Mucosa of stomach (tissue), 1 donor: Measurements from ENCODE around the gene TMEM260.
"Not testable (repeated sequence)": the region's sequence is repeated elsewhere in the genome, so short reads cannot be mapped to it uniquely, and the experiment has no call there.

Experiments
- H3K27me3 ChIP-seq: one replicate; pipeline ENCODE4 v1.7.0; 2013; ENCODE audit warnings: mild to moderate bottlenecking, low read length; ENCODE audit not compliant: control insufficient read depth, insufficient read depth
- H3K36me3 ChIP-seq: one replicate; pipeline ENCODE4 v1.7.0; 2013; ENCODE audit warnings: low read length; ENCODE audit not compliant: control insufficient read depth, insufficient read depth
- H3K4me1 ChIP-seq: one replicate; pipeline ENCODE4 v1.7.0; 2013; ENCODE audit warnings: mild to moderate bottlenecking, low read length; ENCODE audit not compliant: control insufficient read depth, insufficient read depth
- H3K4me3 ChIP-seq: one replicate; pipeline ENCODE4 v1.7.0; 2013; ENCODE audit warnings: low read length
- H3K9ac ChIP-seq: one replicate; pipeline ENCODE4 v1.7.0; 2013; ENCODE audit warnings: mild to moderate bottlenecking, low read length, moderate library complexity
- H3K9me3 ChIP-seq: one replicate; pipeline ENCODE4 v1.7.0; 2013; ENCODE audit warnings: mild to moderate bottlenecking, low read length, moderate library complexity; ENCODE audit not compliant: control insufficient read depth
- donor health status: Pancreatic carcinoma.

TMEM260 gene

DNA sequence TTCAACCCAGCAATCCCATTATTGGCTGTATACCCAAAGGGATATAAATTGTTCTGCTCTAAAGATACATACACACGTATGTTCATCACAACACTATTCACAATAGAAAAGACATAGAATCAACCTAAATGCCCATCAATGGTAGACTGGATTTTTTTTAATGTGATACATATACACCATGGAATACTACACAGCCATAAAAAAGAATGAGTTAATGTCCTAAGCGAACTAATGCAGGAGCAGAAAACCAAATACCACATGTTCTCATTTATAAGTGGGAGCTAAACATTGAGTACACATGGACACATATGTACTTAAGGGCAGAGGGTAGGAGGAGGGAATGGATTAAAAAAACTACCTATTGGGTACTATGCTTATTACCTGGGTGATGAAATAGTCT, 32.1 kb downstream of the TMEM260 start:
- H3K36me3 ChIP-seq, H3K27me3 ChIP-seq: not testable (repeated sequence)

GRCh38 chr14:56617084-56617483, 37.5 kb downstream of the TMEM260 start:
- no peaks in the 10 kb centered on the region for H3K9me3 ChIP-seq
- no peak overlapping the region for H3K4me3 ChIP-seq
- H3K9ac ChIP-seq: no peak overlapping the region
- no peaks in the 10 kb centered on the region for H3K4me1 ChIP-seq
- no peaks in the 10 kb centered on the region for H3K36me3 ChIP-seq
- H3K27me3 ChIP-seq: no peaks in the 10 kb centered on the region

More for the DNA sequence above, 32.1 kb downstream of the TMEM260 start:
- H3K9me3 ChIP-seq, H3K9ac ChIP-seq, H3K4me1 ChIP-seq, H3K4me3 ChIP-seq: not testable (repeated sequence)

DNA sequence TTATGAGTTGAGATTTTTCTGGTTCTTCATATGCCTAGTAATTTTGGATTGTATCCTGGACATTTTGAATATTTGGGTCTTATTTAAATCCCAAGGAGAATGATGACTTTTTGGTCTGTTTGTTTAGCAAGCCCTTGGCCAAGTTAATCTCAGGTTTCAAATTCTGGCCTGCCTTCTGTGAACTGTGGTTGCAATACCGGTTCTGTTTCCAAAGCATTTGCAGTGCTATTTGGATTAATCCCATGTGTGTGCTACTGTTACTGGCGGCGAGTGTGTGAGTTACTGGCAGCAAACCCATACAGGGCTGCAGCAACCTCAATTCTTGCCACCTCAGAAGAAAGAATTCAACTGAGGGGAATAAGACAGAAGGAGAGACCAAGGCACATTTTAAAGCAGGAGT, 51.1 kb downstream of the TMEM260 start:
- Histone ChIP-seq H3K36me3 (peaks cover 9% of the 10 kb centered on the region), H3K27me3 (no peaks in the 10 kb centered on the region), H3K9me3 (no peaks in the 10 kb centered on the region), H3K4me3 (no peak overlapping the region), H3K9ac (no peak overlapping the region), H3K4me1 (no peaks in the 10 kb centered on the region)

DNA sequence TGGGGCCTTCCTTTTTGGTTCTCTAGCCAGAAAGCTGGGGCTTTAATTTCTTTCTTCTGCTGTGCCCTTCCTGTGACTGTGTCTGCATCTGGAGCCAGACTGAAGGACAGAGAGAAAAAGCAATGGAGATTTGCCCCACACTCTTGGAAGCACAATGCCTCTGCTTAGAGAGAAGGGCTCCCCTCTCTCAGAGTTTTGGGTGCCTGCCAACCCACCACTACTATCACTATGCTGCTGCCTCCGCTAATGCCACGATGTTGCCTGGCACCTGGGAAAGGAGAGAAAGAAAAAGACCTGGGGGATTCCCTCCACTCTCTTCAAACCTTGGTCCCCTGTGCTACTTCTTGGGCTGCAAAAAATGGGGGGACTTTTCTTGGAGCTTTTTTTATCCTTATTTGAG, 52.6 kb downstream of the TMEM260 start:
- Histone ChIP-seq H3K27me3 (no peaks in the 10 kb centered on the region), H3K4me1 (no peaks in the 10 kb centered on the region), H3K36me3 (peaks cover 9% of the 10 kb centered on the region), H3K9ac (no peak overlapping the region), H3K4me3 (no peak overlapping the region), H3K9me3 (no peaks in the 10 kb centered on the region)

- H3K9me3 ChIP-seq: no peaks in the 10 kb centered on the region
- no peak overlapping the region for H3K4me3 ChIP-seq
- no peaks in the 10 kb centered on the region for H3K4me1 ChIP-seq
- H3K27me3 ChIP-seq: no peaks in the 10 kb centered on the region
- no peak overlapping the region for H3K9ac ChIP-seq
- peaks cover 10% of the 10 kb centered on the region for H3K36me3 ChIP-seq
Observed at GRCh38 chr14:56633544-56633943, 53.9 kb downstream of the TMEM260 start.

- no peak overlapping the region for H3K4me3 ChIP-seq
- no peaks in the 10 kb centered on the region for H3K4me1 ChIP-seq
- H3K36me3 ChIP-seq: peaks cover 14% of the 10 kb centered on the region
- no peaks in the 10 kb centered on the region for H3K27me3 ChIP-seq
- H3K9me3 ChIP-seq: no peaks in the 10 kb centered on the region
- H3K9ac ChIP-seq: no peak overlapping the region
Observed at GRCh38 chr14:56635041-56635440, 55.4 kb downstream of the TMEM260 start.

DNA sequence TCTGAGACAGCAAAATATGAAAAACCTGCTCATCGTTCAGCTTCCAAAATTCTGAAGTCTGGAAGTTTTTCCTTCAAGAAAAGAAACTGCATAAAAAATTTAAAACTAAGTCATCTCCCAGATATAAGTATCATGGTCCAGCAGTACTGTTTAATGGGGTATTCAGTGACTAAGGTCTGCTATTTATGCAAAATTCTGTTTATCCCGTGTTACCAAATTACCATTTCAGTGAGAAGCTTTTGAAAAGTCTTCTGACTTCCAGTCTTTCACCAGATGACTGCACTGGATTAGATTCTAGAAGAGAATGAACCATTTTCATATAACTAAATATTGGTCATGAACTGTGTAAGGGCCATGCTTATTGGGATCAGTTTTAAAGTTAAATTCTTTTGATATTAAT, 67.9 kb downstream of the TMEM260 start:
- no peak overlapping the region for H3K9ac ChIP-seq
- H3K36me3 ChIP-seq: no peaks in the 10 kb centered on the region
- no peaks in the 10 kb centered on the region for H3K27me3 ChIP-seq
- no peak overlapping the region for H3K4me3 ChIP-seq
- no peaks in the 10 kb centered on the region for H3K9me3 ChIP-seq
- H3K4me1 ChIP-seq: no peaks in the 10 kb centered on the region

DNA sequence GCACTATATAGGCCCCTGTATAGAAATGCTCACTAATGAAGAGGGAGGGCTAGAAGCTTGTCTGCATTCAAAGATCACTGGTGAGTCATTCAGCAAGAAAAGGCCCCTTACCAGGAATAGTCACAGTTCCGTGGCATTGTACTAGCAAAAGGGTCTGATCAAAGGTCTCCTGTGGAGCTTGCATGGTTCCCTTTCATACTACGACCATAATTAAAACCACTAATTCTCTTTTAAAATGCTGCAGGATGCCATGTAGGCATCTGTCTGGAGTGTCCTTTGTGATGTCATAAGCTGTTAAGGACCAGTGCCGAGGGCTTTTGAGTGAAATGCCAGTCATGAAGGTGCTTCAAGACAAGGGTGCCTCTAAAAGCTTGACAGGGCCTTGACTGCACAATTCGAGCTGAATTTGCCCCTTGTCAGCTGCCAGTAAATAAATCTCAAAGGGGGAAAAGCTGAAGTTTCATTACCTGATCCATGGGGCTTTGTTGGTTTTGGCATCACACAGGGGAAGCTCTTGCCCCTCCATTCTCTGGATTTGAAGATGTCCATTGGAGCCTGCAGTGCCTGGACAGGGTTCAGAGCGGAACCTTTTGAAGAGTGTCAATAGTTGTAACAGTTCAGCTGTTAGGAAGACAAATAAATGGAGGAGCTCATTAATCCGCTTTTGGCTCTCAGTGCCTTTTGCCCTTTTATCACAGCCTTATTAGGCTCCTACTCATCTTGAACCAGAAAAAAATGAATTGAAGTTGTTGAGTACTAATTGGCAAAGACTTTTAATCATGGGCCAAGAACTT, 69.1 kb downstream of the TMEM260 start:
- H3K4me3 ChIP-seq: no peak overlapping the region
- H3K36me3 ChIP-seq: no peaks in the 10 kb centered on the region
- H3K9me3 ChIP-seq: no peaks in the 10 kb centered on the region
- H3K4me1 ChIP-seq: no peaks in the 10 kb centered on the region
- H3K9ac ChIP-seq: no peak overlapping the region
- no peaks in the 10 kb centered on the region for H3K27me3 ChIP-seq

- Histone ChIP-seq H3K27me3 (no peaks in the 10 kb centered on the region), H3K4me3 (no peak overlapping the region), H3K9me3 (no peaks in the 10 kb centered on the region), H3K9ac (no peak overlapping the region), H3K4me1 (no peaks in the 10 kb centered on the region), H3K36me3 (no peaks in the 10 kb centered on the region)
Observed at GRCh38 chr14:56649382-56649781, 69.8 kb downstream of the TMEM260 start.

DNA sequence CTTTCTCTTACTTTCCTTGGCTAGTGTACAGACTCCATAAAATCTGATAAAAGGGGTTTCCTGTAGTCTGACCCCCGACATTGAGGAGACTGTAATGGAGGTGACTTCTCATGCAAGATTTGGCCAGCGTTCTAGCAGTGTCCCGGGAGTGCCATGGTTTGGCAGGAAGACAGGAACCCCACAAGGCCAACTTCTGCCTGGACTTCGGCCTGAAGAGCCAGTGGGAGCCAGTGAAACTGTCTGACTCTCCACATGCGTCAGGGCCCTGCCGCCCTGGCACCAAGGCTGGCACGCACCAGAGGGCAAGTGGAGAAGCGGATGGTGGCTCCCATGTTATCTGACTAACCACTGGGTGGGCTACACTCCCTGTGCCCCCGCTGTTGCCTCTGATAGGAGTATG, 70.5 kb downstream of the TMEM260 start:
- Histone ChIP-seq H3K4me3 (no peak overlapping the region), H3K9me3 (no peaks in the 10 kb centered on the region), H3K36me3 (no peaks in the 10 kb centered on the region), H3K4me1 (no peaks in the 10 kb centered on the region), H3K9ac (no peak overlapping the region), H3K27me3 (no peaks in the 10 kb centered on the region)

DNA sequence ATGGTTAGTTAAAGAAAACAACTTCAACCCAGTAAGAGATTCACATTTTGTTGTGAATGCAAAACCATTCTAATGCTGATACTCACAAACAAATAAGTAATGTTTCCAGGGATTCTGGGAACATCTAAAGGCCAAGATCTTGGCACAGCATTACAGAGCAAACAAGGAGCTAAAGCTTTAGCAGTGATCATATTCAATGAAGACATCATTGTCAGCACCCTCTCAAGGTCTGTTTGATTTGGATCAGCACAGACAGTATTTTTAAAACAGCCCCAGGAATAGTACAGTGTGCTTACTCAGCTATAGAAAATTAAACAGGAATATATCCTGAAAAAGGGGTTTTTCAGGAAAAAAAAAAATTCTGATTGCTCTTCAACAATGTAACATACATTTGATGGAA, 71.4 kb downstream of the TMEM260 start:
- H3K27me3 ChIP-seq: no peaks in the 10 kb centered on the region
- no peak overlapping the region for H3K9ac ChIP-seq
- H3K4me3 ChIP-seq: no peak overlapping the region
- no peaks in the 10 kb centered on the region for H3K36me3 ChIP-seq
- H3K4me1 ChIP-seq: no peaks in the 10 kb centered on the region
- H3K9me3 ChIP-seq: no peaks in the 10 kb centered on the region

- Histone ChIP-seq H3K27me3 (peaks cover 8% of the 10 kb centered on the region), H3K4me3 (no peak overlapping the region), H3K36me3 (no peaks in the 10 kb centered on the region), H3K9me3 (no peaks in the 10 kb centered on the region), H3K4me1 (peaks cover 3% of the 10 kb centered on the region), H3K9ac (no peak overlapping the region)
Observed at GRCh38 chr14:56657604-56658003, 78.0 kb downstream of the TMEM260 start.

DNA sequence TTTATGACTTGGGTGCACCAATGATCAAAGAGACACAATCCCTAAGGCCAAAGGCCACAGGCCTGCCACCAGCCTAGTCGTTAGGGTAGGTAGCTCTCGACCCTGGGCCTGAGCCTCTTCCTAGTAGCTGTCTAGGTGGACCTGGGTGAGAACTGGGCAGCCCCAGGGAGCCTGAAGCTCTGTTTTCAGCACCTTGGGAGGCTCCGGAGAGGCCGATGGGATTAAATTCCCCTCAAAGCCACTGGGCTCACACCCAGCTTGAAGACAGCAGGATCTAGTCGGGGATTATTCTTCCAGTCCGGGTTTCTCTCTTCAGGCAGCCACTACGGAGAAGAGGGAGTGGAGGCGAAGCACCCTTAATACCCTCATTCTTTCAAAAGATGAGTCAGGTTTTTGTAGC, 79.8 kb downstream of the TMEM260 start:
- no peak overlapping the region for H3K9ac ChIP-seq
- H3K27me3 ChIP-seq: peaks cover 8% of the 10 kb centered on the region
- no peaks in the 10 kb centered on the region for H3K9me3 ChIP-seq
- H3K4me1 ChIP-seq: peaks cover 3% of the 10 kb centered on the region
- no peak overlapping the region for H3K4me3 ChIP-seq
- no peaks in the 10 kb centered on the region for H3K36me3 ChIP-seq
